HepG2 (cell line): ENCODE results near the gene ZBTB7B. TPM values are rescaled to one million over a fixed set of nuclear protein-coding genes. Genes with fewer than 3 reads are reported as not detected.

Source experiments
- CBX5 ChIP-seq: sonication (generic); formaldehyde crosslinking; IDR thresholded peaks from 2 replicates; pipeline ENCODE4 v1.4.0; 2020; ENCODE audit warnings: missing genetic modification reagents, borderline replicate concordance
- HIVEP1 ChIP-seq: sonication (generic); formaldehyde crosslinking; IDR thresholded peaks from 2 replicates; pipeline ENCODE4 v1.4.0; 2020; ENCODE audit warnings: mild to moderate bottlenecking, missing genetic modification reagents
- HOXA9 ChIP-seq: sonication (generic); formaldehyde crosslinking; IDR thresholded peaks from 2 replicates; pipeline ENCODE4 v1.8.1; 2022; ENCODE audit warnings: missing genetic modification reagents, mild to moderate bottlenecking, moderate library complexity, borderline replicate concordance
- IRF9 ChIP-seq: sonication (generic); formaldehyde crosslinking; IDR thresholded peaks from 2 replicates; pipeline ENCODE4 v1.8.0; 2022; ENCODE audit warnings: missing genetic modification reagents, mild to moderate bottlenecking, borderline replicate concordance
- JUNB ChIP-seq: sonication (generic); formaldehyde crosslinking; IDR thresholded peaks from 2 replicates; pipeline ENCODE4 v1.8.0; 2022; ENCODE audit warnings: missing genetic modification reagents, mild to moderate bottlenecking, borderline replicate concordance
- MAFF ChIP-seq: IDR thresholded peaks from 2 replicates; pipeline ENCODE4 v1.6.1; 2011; ENCODE audit warnings: low read depth, low read length, improper control_type of control experiment
- MED1 ChIP-seq: sonication (generic); formaldehyde crosslinking; IDR thresholded peaks from 2 replicates; pipeline ENCODE4 v1.4.0; 2020; ENCODE audit warnings: missing genetic modification reagents
- MIER3 ChIP-seq: IDR thresholded peaks from 2 replicates; pipeline ENCODE4 v1.6.1; 2016; ENCODE audit warnings: missing compliant biosample characterization, borderline replicate concordance
- MLXIP ChIP-seq: sonication (generic); formaldehyde crosslinking; IDR thresholded peaks from 2 replicates; pipeline ENCODE4 v1.9.0; 2021; ENCODE audit warnings: missing genetic modification reagents, borderline replicate concordance
- NCOA2 ChIP-seq: sonication (generic); formaldehyde crosslinking; IDR thresholded peaks from 2 replicates; pipeline ENCODE4 v1.8.0; 2022; ENCODE audit warnings: inconsistent platforms
- NFE2L2 ChIP-seq: fragments of 150-350 bp; IDR thresholded peaks from 2 replicates; pipeline ENCODE4 v1.6.1; 2014; ENCODE audit warnings: low read length
- PAX8 ChIP-seq: sonication (generic); formaldehyde crosslinking; IDR thresholded peaks from 2 replicates; pipeline ENCODE4 v1.8.0; 2022; ENCODE audit warnings: mild to moderate bottlenecking, missing genetic modification reagents, borderline replicate concordance
- PITX1 ChIP-seq: sonication (generic); formaldehyde crosslinking; IDR thresholded peaks from 2 replicates; pipeline ENCODE4 v1.5.1; 2020; ENCODE audit warnings: mild to moderate bottlenecking, missing genetic modification reagents
- POLR2AphosphoS5 ChIP-seq: IDR thresholded peaks from 2 replicates; pipeline ENCODE4 v1.6.1; 2012; ENCODE audit warnings: low read depth, low read length
- RAD51 ChIP-seq: fragments of 450-650 bp; IDR thresholded peaks from 2 replicates; pipeline ENCODE4 v1.6.1; 2016; ENCODE audit warnings: borderline replicate concordance
- SRSF1 ChIP-seq: fragments of 200-400 bp; formaldehyde crosslinking; optimal IDR thresholded peaks from 2 replicates; pipeline ENCODE3; 2017; ENCODE audit warnings: mild to moderate bottlenecking, low read depth, low read length, moderate library complexity
- ZFP41 ChIP-seq: sonication (generic); formaldehyde crosslinking; IDR thresholded peaks from 2 replicates; pipeline ENCODE4 v1.4.0; 2020; ENCODE audit warnings: mild to moderate bottlenecking, missing genetic modification reagents, borderline replicate concordance
- ZFP82 ChIP-seq: sonication (generic); formaldehyde crosslinking; IDR thresholded peaks from 2 replicates; pipeline ENCODE4 v1.5.1; 2020; ENCODE audit warnings: mild to moderate bottlenecking, missing genetic modification reagents, borderline replicate concordance
- ZNF292 ChIP-seq: sonication (generic); formaldehyde crosslinking; IDR thresholded peaks from 2 replicates; pipeline ENCODE4 v1.8.1; 2022; ENCODE audit warnings: mild to moderate bottlenecking, low read depth, missing genetic modification reagents, borderline replicate concordance
- ZNF34 ChIP-seq: sonication (generic); formaldehyde crosslinking; IDR thresholded peaks from 2 replicates; pipeline ENCODE4 v1.4.0; 2020; ENCODE audit warnings: mild to moderate bottlenecking, missing genetic modification reagents, borderline replicate concordance
- ZNF644 ChIP-seq: IDR thresholded peaks from 2 replicates; pipeline ENCODE4 v1.6.1; 2016; ENCODE audit warnings: low read depth
- ZNF816 ChIP-seq: sonication (generic); formaldehyde crosslinking; IDR thresholded peaks from 2 replicates; pipeline ENCODE4 v1.8.0; 2022; ENCODE audit warnings: missing genetic modification reagents, mild to moderate bottlenecking, borderline replicate concordance
- ZNF891 ChIP-seq: sonication (generic); formaldehyde crosslinking; IDR thresholded peaks from 2 replicates; pipeline ENCODE4 v1.5.0; 2020; ENCODE audit warnings: mild to moderate bottlenecking, missing genetic modification reagents
- ZUFSP ChIP-seq: sonication (generic); formaldehyde crosslinking; IDR thresholded peaks from 2 replicates; pipeline ENCODE4 v1.9.0; 2021; ENCODE audit warnings: missing genetic modification reagents, mild to moderate bottlenecking, borderline replicate concordance
- polyA plus RNA-seq, 8 experiments: library from polyadenylated mRNA; depleted of rRNA in 3 of 8; stranded (reverse) in 7 of 8; unstranded in 1 of 8; fragments of >200 nt; fragmentation: Illumina TruSeq in 4 of 8; extraction: Trizol in 4 of 8; gene quantifications; 2 replicates each; pipeline versions ENCODE4 v1.2.1 to v1.2.3, GENCODE V29; 2011 to 2016; ENCODE audit warnings: low read depth in 4 of 8, missing spikeins in 1 of 8, mixed read lengths in 1 of 8; ENCODE audit not compliant: insufficient read depth in 1 of 8
- total RNA-seq, 5 experiments: library from RNA; depleted of rRNA; stranded (reverse); fragments of >200 nt; fragmentation: Illumina TruSeq; extraction: Trizol; gene quantifications; 2 replicates each; pipeline ENCODE4 v1.2.3, GENCODE V29; 2016; ENCODE audit warnings: low read depth in 1 of 5
- TF ChIP-seq, protein P1 (sequence below): sonication (generic); formaldehyde crosslinking; IDR thresholded peaks from 2 replicates; pipeline ENCODE4 v1.8.1; 2023; ENCODE audit warnings: mild to moderate bottlenecking, missing genetic modification reagents, borderline replicate concordance

The ZBTB7B gene
- total and polyA plus RNA-seq, 2 of the 13 experiments (the other 11 are each of a cell fraction or from before 2014, with no cell fraction given): 15.5 to 17.5 TPM

- TF ChIP-seq HOXA9 (CRISPR knock-in tag) (no peak), ZNF34 (CRISPR knock-in tag) (no peak), ZNF644 (CRISPR knock-in tag) (peak; percentile 36; the same call in 1 of the 2 replicates), PAX8 (CRISPR knock-in tag) (no peak), IRF9 (CRISPR knock-in tag) (no peak), MED1 (CRISPR knock-in tag) (peak; percentile 20; the same call in 1 of the 2 replicates), RAD51 (no peak), HIVEP1 (CRISPR knock-in tag) (no peak), ZNF292 (CRISPR knock-in tag) (no peak), ZFP41 (no peak), NCOA2 (peak; percentile 45; the same call in 1 of the 2 replicates), ZNF816 (CRISPR knock-in tag) (no peak), CBX5 (CRISPR knock-in tag) (no peak), ZUFSP (CRISPR knock-in tag) (no peak), MLXIP (CRISPR knock-in tag) (no peak), ZFP82 (no peak), MAFF (peak; percentile 1; the same call in 1 of the 2 replicates), NFE2L2 (no peak), PITX1 (CRISPR knock-in tag) (no peak), JUNB (CRISPR knock-in tag) (no peak), ZNF891 (no peak), POLR2AphosphoS5 (peak; percentile 23; the same call in 1 of the 2 replicates), MIER3 (no peak), SRSF1 (no peak)
- TF ChIP-seq, protein P1, sequence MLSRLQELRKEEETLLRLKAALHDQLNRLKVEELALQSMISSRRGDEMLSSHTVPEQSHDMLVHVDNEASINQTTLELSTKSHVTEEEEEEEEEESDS (CRISPR knock-in tag): no peak
Measured at GRCh38 chr1:154999571-155000410, 2.8 kb upstream of the ZBTB7B start (continued).
